Ovary (tissue), 9 donors: ENCODE data around the gene GSX2. TPM values are rescaled to one million over a fixed set of nuclear protein-coding genes. Genes with fewer than 3 reads are reported as not detected.

Source experiments
- DNase-seq, 5 donors: peaks; one replicate each; pipeline ENCODE4 v3.0.0-alpha.2; 2019 to 2020
- H3K27ac ChIP-seq, 2 donors: fragments of 200-600 bp; one replicate each; pipeline versions ENCODE4 v1.5.1 to v1.8.0; 2019 to 2022
- H3K27me3 ChIP-seq: fragments of 200-600 bp; one replicate; pipeline ENCODE4 v1.8.0; 2022
- H3K36me3 ChIP-seq: fragments of 200-600 bp; sonication (generic); one replicate; pipeline ENCODE4 v1.5.1; 2019
- H3K4me1 ChIP-seq: one replicate; pipeline ENCODE4 v1.8.1; 2013; ENCODE audit warnings: mild to moderate bottlenecking, moderate library complexity; ENCODE audit not compliant: insufficient read depth
- H3K4me3 ChIP-seq: fragments of 200-600 bp; sonication (generic); one replicate; pipeline ENCODE4 v1.5.1; 2017
- H3K9me3 ChIP-seq, 2 donors: fragments of 200-600 bp in 1 of 2; sonication (generic) in 1 of 2; one replicate each; pipeline versions ENCODE4 v1.5.1 to v1.8.1; 2013 to 2019; ENCODE audit warnings: mild to moderate bottlenecking in 1 of 2, moderate library complexity in 1 of 2
- EP300 ChIP-seq: sonication (generic); formaldehyde crosslinking; IDR thresholded peaks from one replicate; pipeline ENCODE4 v1.6.1; 2017; ENCODE audit warnings: antibody characterized with exemption
- POLR2A ChIP-seq: fragments of 450-650 bp; IDR thresholded peaks from one replicate; pipeline ENCODE4 v1.6.1; 2017; ENCODE audit warnings: antibody characterized with exemption, mild to moderate bottlenecking, moderate library complexity
- WGBS, 3 donors: extraction: QIAGEN DNeasy Blood & Tissue Kit in 1 of 3; methylation state at CpG; one replicate each; pipeline versions ENCODE4 v1.1.5 to v1.1.7; 2013 to 2017; 5-methylcytosine and 5-hydroxymethylcytosine counted together
- intact Hi-C, 4 donors: fragments of 100-400 bp; cut with DNase I; formaldehyde crosslinking; loops; one replicate each; pipeline versions ENCODE4 v1.11.0 to v1.15.1; 2022 to 2023
- polyA plus RNA-seq, 2 donors: library from polyadenylated mRNA; stranded (reverse); fragments of 200-250 nt in 1 of 2; fragments of 350-450 nt in 1 of 2; fragmentation: Illumina TruSeq in 1 of 2; extraction: RNeasy Lipid Tissue Mini Kit (QIAGEN cat#74804) in 1 of 2; gene quantifications; one replicate each; pipeline ENCODE4 v1.2.3, GENCODE V29; 2013 to 2014
- total RNA-seq, 7 donors: library from RNA; depleted of rRNA in 2 of 7; stranded (reverse); fragments of >200 nt in 2 of 7; fragmentation: NEBNext Ultra II Directional in 3 of 7; extraction: Animal tissue kit (Norgen Biotek cat#: 25700) in 3 of 7; gene quantifications; one replicate each; pipeline versions ENCODE4 v1.1.0 to v1.2.4, GENCODE V29; 2016 to 2023
- TF ChIP-seq, protein P1 (sequence below), 3 donors: fragments of 450-650 bp in 2 of 3; fragments of 200-600 bp in 1 of 3; IDR thresholded peaks; one replicate each; pipeline versions ENCODE4 v1.5.1 to v1.8.0; 2016 to 2022; ENCODE audit warnings: antibody characterized with exemption in 3 of 3, mild to moderate bottlenecking in 1 of 3
- donor health status: DM: no; HTN: no; CAD: no; lungs with moderate emphysema.
- donor health status: DM: no; HTN: no; CAD: no.
- donor health status: Bipolar disorder and iron deficiency.
- donor health status: DM: yes; HTN: yes; CAD: no.
- donor health status: DM: no; HTN: no; CAD: no.
- donor health status: DM: yes; HTN: yes; CAD: no.

The GSX2 gene
- total and polyA plus RNA-seq, 9 donors = not detected

- TF ChIP-seq EP300 (no peak), POLR2A (no peak)
- peaks cover 16% of the 10 kb centered on the region for H3K4me1 ChIP-seq
- H3K27ac ChIP-seq = no peak overlapping the region
- no peaks in the 10 kb centered on the region for H3K9me3 ChIP-seq
- no peaks in the 10 kb centered on the region for H3K36me3 ChIP-seq
- intact Hi-C loops = no loop called here
- WGBS, 3 donors = 10 to 17% (median 10%) methylated on average over 48 to 50 of the region's 50 CpGs
- DNase-seq = no peak
- H3K4me3 ChIP-seq = no peak overlapping the region
- H3K27me3 ChIP-seq = no peaks in the 10 kb centered on the region
Observed at GRCh38 chr4:54101190-54102041, 1.5 kb downstream of the GSX2 start.

DNA sequence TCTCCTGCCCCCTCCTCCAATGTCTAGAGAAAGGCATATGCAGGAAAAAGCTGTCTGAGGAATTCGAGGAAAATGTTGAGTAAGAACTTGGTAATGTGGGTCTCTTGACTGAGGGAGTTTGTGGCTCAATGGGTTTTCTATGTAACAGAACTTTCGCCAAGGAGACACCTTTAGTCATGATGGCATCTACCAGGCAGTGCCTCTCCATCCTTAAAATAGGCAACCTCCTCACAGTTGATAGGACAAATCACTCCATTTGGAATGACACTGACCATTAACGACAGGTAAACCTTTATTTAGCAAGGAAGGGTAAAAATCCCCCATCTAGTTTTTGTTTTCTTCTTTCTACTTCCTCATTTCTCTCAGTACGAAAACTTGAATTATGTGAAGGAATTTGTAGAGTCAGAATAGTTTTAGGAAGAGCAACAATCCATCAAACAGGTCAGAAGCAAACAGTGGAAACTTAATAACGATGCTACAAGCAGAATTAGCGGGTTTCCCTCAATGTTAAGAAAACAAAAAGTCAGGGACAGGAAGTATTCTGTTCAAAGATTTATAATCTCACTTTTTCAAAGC lies 2.7 kb downstream of the GSX2 start:
- Histone ChIP-seq H3K4me1 (peaks cover 16% of the 10 kb centered on the region), H3K9me3 (no peaks in the 10 kb centered on the region), H3K36me3 (no peaks in the 10 kb centered on the region), H3K4me3 (no peak overlapping the region), H3K27me3 (no peaks in the 10 kb centered on the region), H3K27ac (no peak overlapping the region)
- WGBS, 3 donors = 76 to 84% (median 78%) methylated on average over 6 of the region's 6 CpGs
- intact Hi-C loops = no loop called here
- TF ChIP-seq, protein P1, sequence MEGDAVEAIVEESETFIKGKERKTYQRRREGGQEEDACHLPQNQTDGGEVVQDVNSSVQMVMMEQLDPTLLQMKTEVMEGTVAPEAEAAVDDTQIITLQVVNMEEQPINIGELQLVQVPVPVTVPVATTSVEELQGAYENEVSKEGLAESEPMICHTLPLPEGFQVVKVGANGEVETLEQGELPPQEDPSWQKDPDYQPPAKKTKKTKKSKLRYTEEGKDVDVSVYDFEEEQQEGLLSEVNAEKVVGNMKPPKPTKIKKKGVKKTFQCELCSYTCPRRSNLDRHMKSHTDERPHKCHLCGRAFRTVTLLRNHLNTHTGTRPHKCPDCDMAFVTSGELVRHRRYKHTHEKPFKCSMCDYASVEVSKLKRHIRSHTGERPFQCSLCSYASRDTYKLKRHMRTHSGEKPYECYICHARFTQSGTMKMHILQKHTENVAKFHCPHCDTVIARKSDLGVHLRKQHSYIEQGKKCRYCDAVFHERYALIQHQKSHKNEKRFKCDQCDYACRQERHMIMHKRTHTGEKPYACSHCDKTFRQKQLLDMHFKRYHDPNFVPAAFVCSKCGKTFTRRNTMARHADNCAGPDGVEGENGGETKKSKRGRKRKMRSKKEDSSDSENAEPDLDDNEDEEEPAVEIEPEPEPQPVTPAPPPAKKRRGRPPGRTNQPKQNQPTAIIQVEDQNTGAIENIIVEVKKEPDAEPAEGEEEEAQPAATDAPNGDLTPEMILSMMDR (IDR thresholded peaks at IDR 0.05) = no peak
- TF ChIP-seq POLR2A = no peak
- no peak for TF ChIP-seq EP300
- no peak for DNase-seq

DNA sequence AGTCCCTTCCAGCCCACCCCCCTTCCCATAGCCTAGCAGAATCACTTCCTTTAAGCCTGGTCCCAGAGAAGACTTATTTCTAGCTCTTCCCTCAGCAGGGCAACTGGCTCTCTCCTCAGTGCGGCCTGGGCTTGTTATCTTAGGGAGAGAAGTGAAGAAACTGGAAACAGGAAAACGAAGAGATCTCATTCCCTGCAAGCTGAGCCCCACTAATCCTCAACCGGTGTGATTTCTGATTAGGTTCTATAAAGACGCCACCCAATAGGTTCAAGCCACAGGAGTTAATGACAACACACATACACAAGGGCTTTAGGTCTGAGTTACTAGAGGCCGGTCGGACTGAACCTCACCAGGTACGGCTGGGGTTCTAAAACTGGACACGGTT lies 3.2 kb downstream of the GSX2 start:
- no peak for TF ChIP-seq POLR2A
- no peak for TF ChIP-seq EP300
- TF ChIP-seq, protein P1 (IDR thresholded peaks at IDR 0.05) = no peak
- Histone ChIP-seq H3K9me3 (no peaks in the 10 kb centered on the region), H3K27me3 (no peaks in the 10 kb centered on the region), H3K4me1 (peaks cover 16% of the 10 kb centered on the region), H3K4me3 (no peak overlapping the region), H3K36me3 (no peaks in the 10 kb centered on the region), H3K27ac (no peak overlapping the region)
- no peak for DNase-seq
- WGBS, 3 donors = 17 to 26% (median 20%) methylated on average over 8 of the region's 8 CpGs
- intact Hi-C loops = no loop called here

GRCh38 chr4:54104907-54105306 lies 4.9 kb downstream of the GSX2 start:
- intact Hi-C loops = no loop called here
- WGBS, 3 donors = 96 to 100% (median 100%) methylated on average over 1 of the region's 1 CpG
- no peaks in the 10 kb centered on the region for H3K36me3 ChIP-seq
- H3K27me3 ChIP-seq = no peaks in the 10 kb centered on the region
- H3K4me3 ChIP-seq = no peak overlapping the region
- H3K27ac ChIP-seq = no peak overlapping the region
- TF ChIP-seq EP300 (no peak), POLR2A (no peak)
- TF ChIP-seq, protein P1 (IDR thresholded peaks at IDR 0.05) = no peak
- peaks cover 17% of the 10 kb centered on the region for H3K4me1 ChIP-seq
- DNase-seq = no peak
- no peaks in the 10 kb centered on the region for H3K9me3 ChIP-seq
